Neutrophil (primary cell): ENCODE measurements around the gene TIPARP.
"Not testable (repeated sequence)": the region's sequence is repeated elsewhere in the genome, so short reads cannot be mapped to it uniquely, and the experiment has no call there.

ENCODE experiments used
- H3K27ac ChIP-seq: fragments of 200-600 bp; sonication (generic); 2 replicates; pipeline ENCODE4 v1.5.1; 2016; ENCODE audit warnings: mild to moderate bottlenecking, moderate library complexity
- H3K27me3 ChIP-seq: fragments of 200-600 bp; sonication (generic); 2 replicates; pipeline ENCODE4 v1.6.0; 2016; ENCODE audit warnings: mild to moderate bottlenecking
- H3K36me3 ChIP-seq: fragments of 200-600 bp; sonication (generic); 2 replicates; pipeline ENCODE4 v1.5.1; 2017
- H3K4me1 ChIP-seq, 2 experiments: fragments of 200-600 bp in 1 of 2; sonication (generic) in 1 of 2; 1 replicate in 1 of 2; 2 replicates in 1 of 2; pipeline versions ENCODE4 v1.5.1 to v1.6.1; 2013 to 2016; ENCODE audit warnings: low read depth in 1 of 2, low read length in 1 of 2, mild to moderate bottlenecking in 1 of 2, moderate library complexity in 1 of 2; ENCODE audit not compliant: control insufficient read depth in 1 of 2, insufficient read depth in 1 of 2
- H3K4me3 ChIP-seq, 2 experiments: fragments of 200-600 bp in 1 of 2; sonication (generic) in 1 of 2; 1 replicate in 1 of 2; 2 replicates in 1 of 2; pipeline ENCODE4 v1.5.1; 2013 to 2016; ENCODE audit warnings: low read depth in 1 of 2, low read length in 1 of 2, mild to moderate bottlenecking in 1 of 2, moderate library complexity in 1 of 2
- H3K9me3 ChIP-seq: fragments of 200-600 bp; sonication (generic); 2 replicates; pipeline ENCODE4 v1.5.1; 2016
- CTCF ChIP-seq: fragments of 200-600 bp; sonication (generic); IDR thresholded peaks from 2 replicates; pipeline ENCODE4 v1.5.1; 2016; ENCODE audit warnings: antibody characterized with exemption

The TIPARP gene

GRCh38 chr3:156731813-156732212 is 57.4 kb downstream of the TIPARP start:
- no peaks in the 10 kb centered on the region for H3K27me3 ChIP-seq
- H3K9me3 ChIP-seq, result no peaks in the 10 kb centered on the region
- no peaks in the 10 kb centered on the region for H3K4me1 ChIP-seq
- H3K27ac ChIP-seq, result no peak overlapping the region
- H3K36me3 ChIP-seq, result no peaks in the 10 kb centered on the region
- TF ChIP-seq CTCF, result no peak
- no peak overlapping the region for H3K4me3 ChIP-seq

- no peak for TF ChIP-seq CTCF
- H3K4me3 ChIP-seq, result no peak overlapping the region
These were observed 57.9 kb downstream of the TIPARP start for GRCh38 chr3:156732261-156732660.

GRCh38 chr3:156732715-156733421 is 58.5 kb downstream of the TIPARP start:
- no peaks in the 10 kb centered on the region for H3K9me3 ChIP-seq
- no peak for TF ChIP-seq CTCF
- H3K4me3 ChIP-seq, result no peak overlapping the region
- no peaks in the 10 kb centered on the region for H3K4me1 ChIP-seq
- no peaks in the 10 kb centered on the region for H3K36me3 ChIP-seq
- no peak overlapping the region for H3K27ac ChIP-seq
- no peaks in the 10 kb centered on the region for H3K27me3 ChIP-seq

More at GRCh38 chr3:156732261-156732660, 57.9 kb downstream of the TIPARP start:
- Histone ChIP-seq H3K27me3 (no peaks in the 10 kb centered on the region), H3K9me3 (no peaks in the 10 kb centered on the region), H3K27ac (no peak overlapping the region), H3K4me1 (no peaks in the 10 kb centered on the region), H3K36me3 (no peaks in the 10 kb centered on the region)

GRCh38 chr3:156734661-156735060 is 60.3 kb downstream of the TIPARP start:
- not testable (repeated sequence) for H3K36me3 ChIP-seq, H3K27me3 ChIP-seq, H3K9me3 ChIP-seq, H3K4me1 ChIP-seq, H3K27ac ChIP-seq, H3K4me3 ChIP-seq

- no peaks in the 10 kb centered on the region for H3K27me3 ChIP-seq
- no peak overlapping the region for H3K4me3 ChIP-seq
- no peak for TF ChIP-seq CTCF
- no peaks in the 10 kb centered on the region for H3K36me3 ChIP-seq
- H3K9me3 ChIP-seq, result no peaks in the 10 kb centered on the region
- no peak overlapping the region for H3K27ac ChIP-seq
- H3K4me1 ChIP-seq, result no peaks in the 10 kb centered on the region
These were observed 61.1 kb downstream of the TIPARP start for GRCh38 chr3:156735471-156735870.

- not testable (repeated sequence) for H3K4me1 ChIP-seq, H3K36me3 ChIP-seq, H3K4me3 ChIP-seq, H3K27me3 ChIP-seq, H3K27ac ChIP-seq, H3K9me3 ChIP-seq
These were observed 62.7 kb downstream of the TIPARP start for GRCh38 chr3:156737049-156737448.
